HG02763 (cell line): ENCODE measurements around the gene PTTG1.
"Not testable (repeated sequence)": the region's sequence is repeated elsewhere in the genome, so short reads cannot be mapped to it uniquely, and the experiment has no call there.

Experiments used
- ATAC-seq: cut with Tn5 transposase; IDR thresholded peaks from one replicate; pipeline ENCODE4 v1.9.1; 2021; ENCODE audit warnings: mild to moderate bottlenecking, moderate library complexity; ENCODE audit not compliant: unreplicated experiment

The PTTG1 gene

DNA sequence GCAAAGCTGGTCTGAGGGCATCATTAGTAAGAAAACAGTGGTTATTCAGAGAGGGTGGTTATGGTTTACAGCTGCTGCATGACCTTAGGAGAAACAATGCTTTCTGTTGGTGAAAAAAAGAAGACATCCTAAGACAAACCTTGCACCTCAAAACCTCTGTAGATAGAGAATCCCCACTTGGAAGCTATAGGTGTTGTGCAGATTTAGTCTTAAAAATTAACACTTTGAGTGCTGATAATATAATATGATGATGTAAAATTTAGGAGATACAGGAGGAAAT, 1.4 kb upstream of the PTTG1 start:
- no peak for ATAC-seq

- ATAC-seq = no peak
Observed at GRCh38 chr5:160423099-160423498, 1.4 kb downstream of the PTTG1 start.

GRCh38 chr5:160427607-160428006, 6.0 kb downstream of the PTTG1 start:
- ATAC-seq = no peak

GRCh38 chr5:160432196-160432595, 10.5 kb downstream of the PTTG1 start:
- ATAC-seq = no peak

- no peak for ATAC-seq
Observed at GRCh38 chr5:160432787-160433186, 11.1 kb downstream of the PTTG1 start.

- peak; percentile 80 for ATAC-seq
Observed at GRCh38 chr5:160434022-160434531, 12.4 kb downstream of the PTTG1 start.

GRCh38 chr5:160435532-160435931, 13.9 kb downstream of the PTTG1 start:
- no peak for ATAC-seq

GRCh38 chr5:160436017-160436416, 14.4 kb downstream of the PTTG1 start:
- no peak for ATAC-seq

- not testable (repeated sequence) for ATAC-seq
Observed at GRCh38 chr5:160436661-160437060, 15.0 kb downstream of the PTTG1 start.

DNA sequence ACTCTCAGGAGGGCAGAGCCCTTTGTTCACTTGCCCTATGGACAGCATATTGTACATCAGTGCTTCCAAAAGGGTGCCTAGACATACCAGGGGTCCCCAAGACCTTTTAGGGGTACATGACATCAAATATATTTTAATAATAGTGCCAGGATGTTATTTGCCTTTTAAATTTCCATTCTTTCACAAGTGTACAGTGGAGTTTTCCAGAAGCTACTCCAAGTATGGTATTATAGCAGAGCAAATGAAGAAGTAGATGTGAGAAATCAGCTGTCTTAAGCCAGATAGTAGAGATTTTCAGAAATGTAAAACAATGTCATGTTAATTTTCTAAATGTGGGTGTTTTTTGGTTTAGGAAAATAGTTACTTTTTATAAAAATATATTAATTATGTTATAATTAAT, 15.6 kb downstream of the PTTG1 start:
- ATAC-seq = no peak

DNA sequence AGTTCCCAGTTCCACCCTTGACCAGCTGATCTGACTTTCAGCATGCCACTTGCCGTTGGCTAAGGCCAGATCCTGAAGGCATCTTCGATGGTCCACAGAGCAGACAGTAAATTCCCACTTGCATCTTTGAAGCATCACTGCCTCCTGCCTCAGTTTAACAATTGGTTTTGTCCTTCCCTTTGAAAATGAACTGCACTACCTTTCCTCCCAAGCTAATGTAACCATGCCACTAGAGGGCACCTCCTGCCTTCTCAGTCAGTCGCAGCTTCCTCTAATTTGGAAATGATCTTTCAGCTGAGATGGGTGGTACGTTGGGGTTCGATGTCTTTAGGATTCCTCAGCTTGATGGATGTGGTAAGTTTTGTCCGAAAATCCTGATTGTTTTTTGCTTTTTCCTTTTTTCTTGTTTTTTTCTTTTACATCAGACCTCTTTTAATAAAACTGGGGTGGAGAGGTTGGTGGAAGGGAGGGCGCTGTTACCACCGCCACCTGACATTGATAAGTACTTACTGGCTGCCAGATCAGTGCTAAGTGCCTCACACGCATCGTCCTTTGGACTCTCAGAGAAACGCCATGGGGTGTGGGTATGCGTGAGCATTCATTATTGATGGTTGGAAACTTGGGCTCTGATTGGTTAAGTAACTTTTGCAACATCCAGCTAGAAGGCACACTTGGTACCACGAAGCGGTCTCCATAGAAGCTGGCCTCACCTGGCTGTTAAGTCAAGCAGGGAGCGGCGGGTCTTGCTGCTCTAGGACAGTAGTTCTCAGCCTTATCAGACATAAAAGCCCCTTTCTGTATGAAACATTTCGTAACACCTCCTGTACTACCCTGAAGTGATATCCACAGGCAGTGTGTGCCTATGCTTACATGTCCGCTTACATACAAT, 16.9 kb downstream of the PTTG1 start:
- ATAC-seq = peak; percentile 25

DNA sequence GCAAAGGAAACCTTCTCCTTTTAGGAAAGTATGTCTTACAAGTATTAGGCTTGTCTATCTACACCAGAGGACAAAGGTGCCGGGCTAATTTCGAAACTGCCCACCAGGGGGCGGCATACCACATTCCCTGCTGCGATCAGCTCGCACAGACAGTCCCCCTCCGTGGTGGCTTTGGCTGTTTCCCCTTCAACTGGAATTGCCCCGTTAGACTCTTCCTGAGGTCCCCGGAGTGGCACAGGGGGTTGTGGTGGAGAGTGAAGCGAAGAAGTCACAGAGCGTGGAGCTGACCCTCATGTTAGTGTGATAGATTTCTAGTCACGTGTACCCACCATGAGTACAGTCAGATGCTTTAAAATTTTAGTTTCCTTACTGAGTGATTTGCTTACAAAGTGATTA, 17.5 kb downstream of the PTTG1 start:
- peak; percentile 62 for ATAC-seq

GRCh38 chr5:160441311-160441781, 19.7 kb downstream of the PTTG1 start:
- ATAC-seq = peak; percentile 25

DNA sequence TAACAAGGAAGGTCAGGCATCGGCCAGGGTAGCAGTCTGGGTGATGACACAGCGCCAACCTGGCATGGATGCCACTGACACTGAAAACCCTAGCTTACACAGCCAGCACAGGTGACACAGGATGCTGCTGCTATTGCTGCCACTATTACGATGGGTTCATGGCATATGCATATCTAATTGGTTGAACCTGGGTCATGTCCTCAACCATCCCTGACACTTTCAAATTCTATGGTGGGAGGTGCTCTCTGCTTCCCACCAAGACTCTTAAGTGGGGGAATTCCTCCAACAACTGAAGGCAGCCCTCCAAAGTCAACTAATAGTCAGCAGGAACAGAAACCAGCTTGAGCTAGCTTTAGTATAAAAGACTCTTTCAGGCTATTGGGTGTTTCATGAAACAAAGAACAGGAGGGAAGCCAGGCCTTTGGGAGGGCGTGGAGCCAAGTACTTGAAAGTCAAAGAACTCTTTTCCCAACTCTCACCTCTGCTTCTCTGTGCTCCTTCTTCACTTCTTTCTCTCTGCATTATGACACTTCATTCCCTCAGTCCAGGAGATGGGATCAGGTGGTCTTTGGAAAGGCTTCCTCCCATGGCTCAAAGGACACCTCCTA, 21.3 kb downstream of the PTTG1 start:
- ATAC-seq = no peak

DNA sequence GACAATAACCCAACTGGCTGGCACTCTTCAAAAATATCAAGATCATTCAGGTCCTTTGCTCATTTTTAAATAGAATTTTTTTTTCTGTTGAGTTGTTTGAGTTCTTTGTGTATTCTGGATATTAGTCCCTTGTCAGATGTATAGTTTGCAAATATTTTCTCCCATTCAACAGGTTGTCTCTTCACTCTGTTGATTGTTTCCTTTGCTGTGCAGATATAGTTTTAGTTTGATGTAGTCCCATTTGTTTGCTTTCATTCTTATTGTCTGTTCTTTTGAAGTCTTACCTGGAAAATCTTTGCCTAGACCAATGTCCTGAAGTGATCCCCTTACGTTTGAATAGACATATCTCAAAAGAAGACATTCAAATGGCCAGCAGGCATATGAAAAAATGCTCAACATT, 22.8 kb downstream of the PTTG1 start:
- no peak for ATAC-seq

- peak; percentile 29 for ATAC-seq
Observed at GRCh38 chr5:160445132-160445531, 23.5 kb downstream of the PTTG1 start.

DNA sequence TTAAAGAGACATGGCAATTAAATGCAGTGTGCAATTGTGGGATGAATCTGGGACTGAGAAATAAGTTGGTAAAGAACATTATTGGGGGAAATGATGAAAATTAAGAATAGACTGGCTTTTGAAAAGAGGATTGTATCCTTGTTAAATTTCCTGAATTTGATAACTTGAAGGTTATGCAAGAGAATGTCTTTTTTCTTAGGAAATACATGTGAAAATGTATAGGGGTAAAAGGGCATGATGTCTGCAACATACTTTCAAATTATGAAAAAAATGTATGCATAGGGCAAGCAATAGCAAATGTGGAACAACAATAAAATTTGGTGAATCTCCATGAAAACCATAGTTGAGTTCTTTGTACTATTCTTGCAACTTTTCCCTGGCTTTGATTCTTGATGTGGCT, 24.1 kb downstream of the PTTG1 start:
- ATAC-seq = no peak

- no peak for ATAC-seq
Observed at GRCh38 chr5:160448886-160449285, 27.2 kb downstream of the PTTG1 start.

DNA sequence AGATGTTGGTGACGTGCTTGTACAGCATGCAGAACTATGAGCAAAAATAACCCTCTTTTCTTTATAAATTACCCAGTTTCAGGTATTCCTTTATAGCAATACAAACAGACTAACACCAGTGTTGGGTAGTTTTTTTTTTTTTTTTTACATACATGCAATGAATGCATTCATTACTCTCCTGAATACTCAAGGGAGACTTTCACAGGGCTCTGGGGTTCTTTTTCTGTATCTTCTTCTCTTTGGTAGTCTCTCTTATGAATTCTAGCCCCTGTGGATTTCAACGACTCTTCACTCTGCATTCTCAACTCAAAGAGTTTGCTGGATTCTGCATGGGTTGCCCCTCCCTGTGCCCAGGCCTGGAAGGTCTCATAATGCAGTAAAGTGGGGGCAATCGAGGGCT, 27.8 kb downstream of the PTTG1 start:
- ATAC-seq = no peak

DNA sequence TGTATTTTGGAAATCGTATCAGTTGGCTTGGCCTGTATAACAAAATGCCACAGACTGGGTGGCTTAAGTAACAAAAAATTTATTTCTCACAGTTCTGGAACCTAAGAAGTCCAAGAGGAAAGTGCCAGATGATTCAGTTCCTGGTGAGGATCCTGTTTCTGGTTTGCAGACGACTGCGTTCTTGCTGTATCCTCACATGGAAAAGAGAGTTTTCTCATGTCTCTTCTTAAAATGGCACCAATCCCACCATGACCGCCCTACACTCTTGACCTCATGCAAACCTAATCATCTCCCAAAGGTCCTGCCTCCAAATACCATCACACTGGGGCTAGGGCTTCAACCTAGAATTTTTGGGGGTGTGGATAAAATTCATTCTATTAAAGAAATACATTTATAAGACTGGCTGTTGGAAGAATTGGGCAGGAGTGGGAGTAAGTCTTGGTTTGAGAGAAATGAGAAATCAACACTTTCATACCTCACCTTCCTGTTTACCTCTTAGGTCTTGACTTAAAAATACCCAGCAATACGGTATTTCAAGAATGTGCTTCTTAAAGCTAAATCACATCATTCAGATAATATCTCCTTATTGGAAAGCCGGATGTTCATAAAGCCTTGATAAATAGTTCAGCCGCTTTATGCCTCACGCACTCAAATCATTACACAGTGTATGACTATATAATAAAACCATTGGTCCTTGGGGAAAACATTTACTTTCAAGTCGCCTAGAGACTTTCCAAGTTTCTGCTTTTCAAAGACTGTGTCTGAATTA, 28.7 kb downstream of the PTTG1 start:
- peak; percentile 58 for ATAC-seq

- ATAC-seq = no peak
Observed at GRCh38 chr5:160451281-160451680, 29.6 kb downstream of the PTTG1 start.

DNA sequence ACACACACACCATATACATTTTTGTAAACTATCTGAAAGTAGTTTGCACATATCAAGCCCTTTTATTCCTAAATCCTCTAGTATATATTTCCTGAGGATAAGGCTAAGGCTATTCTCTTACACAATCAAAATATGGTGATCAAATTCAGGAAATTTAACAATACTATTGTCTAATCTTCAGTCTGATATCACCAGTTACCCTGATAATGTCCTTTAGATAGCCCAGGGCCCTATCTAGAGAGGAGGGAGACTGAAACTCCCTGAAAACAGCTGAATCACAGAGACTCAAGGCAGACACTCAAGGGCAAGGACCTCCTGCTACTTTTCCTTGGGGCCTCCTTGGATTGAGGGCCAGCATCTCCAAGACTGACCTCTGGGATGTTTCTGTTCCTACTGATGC, 30.4 kb downstream of the PTTG1 start:
- ATAC-seq = no peak
